ENCODE measurements around the gene ZNF740.

The ZNF740 gene

GRCh38 chr12:53214687-53215455 is 34.3 kb downstream of the ZNF740 start:
- no peak for DNase-seq

GRCh38 chr12:53215497-53215896 is 35.0 kb downstream of the ZNF740 start:
- DNase-seq: no peak

GRCh38 chr12:53217051-53217930 is 36.8 kb downstream of the ZNF740 start:
- DNase-seq: no peak

- no peak for DNase-seq
These were observed 37.4 kb downstream of the ZNF740 start for GRCh38 chr12:53217931-53218307.

- DNase-seq: no peak
These were observed 38.2 kb downstream of the ZNF740 start for GRCh38 chr12:53218551-53219291.

- no peak for DNase-seq
These were observed 38.9 kb downstream of the ZNF740 start for GRCh38 chr12:53219292-53219955.

- DNase-seq: peak; percentile 51
These were observed 39.6 kb downstream of the ZNF740 start for GRCh38 chr12:53219956-53220693.

- peak; percentile 83 for DNase-seq
These were observed 40.2 kb downstream of the ZNF740 start for GRCh38 chr12:53220694-53221202.

GRCh38 chr12:53221203-53222080 is 40.9 kb downstream of the ZNF740 start:
- DNase-seq: peak; percentile 45

GRCh38 chr12:53222170-53222721 is 41.7 kb downstream of the ZNF740 start:
- no peak for DNase-seq

- DNase-seq: no peak
These were observed 42.3 kb downstream of the ZNF740 start for GRCh38 chr12:53222806-53223261.

GRCh38 chr12:53223389-53224060 is 43.0 kb downstream of the ZNF740 start:
- no peak for DNase-seq

- no peak for DNase-seq
These were observed 43.8 kb downstream of the ZNF740 start for GRCh38 chr12:53224061-53224896.

- DNase-seq: no peak
These were observed 44.5 kb downstream of the ZNF740 start for GRCh38 chr12:53224897-53225634.

GRCh38 chr12:53225635-53226424 is 45.3 kb downstream of the ZNF740 start:
- DNase-seq: no peak

- no peak for DNase-seq
These were observed 46.3 kb downstream of the ZNF740 start for GRCh38 chr12:53226815-53227214.

GRCh38 chr12:53227341-53227740 is 46.8 kb downstream of the ZNF740 start:
- DNase-seq: no peak
